CD4-positive, CD25-positive, alpha-beta regulatory T cell (primary cell): Measurements from ENCODE around the gene SHF. TPM values are rescaled to one million over a fixed set of nuclear protein-coding genes. Genes with fewer than 3 reads are reported as not detected.

Experiments
- ATAC-seq, 2 donors: fragments of 150-1000 bp; cut with Tn5 transposase; one replicate each; pipeline ENCODE4 v1.10.0; 2021; ENCODE audit warnings: low read depth in 2 of 2, moderate number of reproducible peaks in 2 of 2, moderate library complexity in 1 of 2
- DNase-seq, 3 donors: peaks; one replicate each; pipeline versions ENCODE4 v3.0.0 to v3.0.0-alpha.2; 2012 to 2022; ENCODE audit warnings: mixed read lengths in 1 of 3
- H3K27ac ChIP-seq: one replicate; pipeline ENCODE4 v1.7.0; 2013; ENCODE audit warnings: mild to moderate bottlenecking, low read length; ENCODE audit not compliant: insufficient read depth, poor library complexity, severe bottlenecking
- H3K27me3 ChIP-seq: one replicate; pipeline ENCODE4 v1.7.0; 2013; ENCODE audit warnings: low read length; ENCODE audit not compliant: control insufficient read depth, insufficient read depth
- H3K36me3 ChIP-seq: one replicate; pipeline ENCODE4 v1.7.0; 2013; ENCODE audit warnings: mild to moderate bottlenecking, low read length, moderate library complexity; ENCODE audit not compliant: control insufficient read depth, insufficient read depth
- H3K4me1 ChIP-seq: 2 replicates; pipeline ENCODE4 v1.7.0; 2013; ENCODE audit warnings: mild to moderate bottlenecking, low read length; ENCODE audit not compliant: insufficient read depth, control insufficient read depth, poor library complexity, severe bottlenecking
- H3K4me3 ChIP-seq: one replicate; pipeline ENCODE4 v1.7.0; 2013; ENCODE audit warnings: low read depth, mild to moderate bottlenecking, low read length, moderate library complexity
- H3K9me3 ChIP-seq, 2 experiments: 1 replicate in 1 of 2; 2 replicates in 1 of 2; pipeline ENCODE4 v1.7.0; 2013; ENCODE audit warnings: low read length in 2 of 2, mild to moderate bottlenecking in 1 of 2, moderate library complexity in 1 of 2; ENCODE audit not compliant: control insufficient read depth in 2 of 2
- H3K27ac Mint-ChIP-seq, 3 donors: one replicate each; pipeline ENCODE4 v1.8.0; 2020 to 2022; ENCODE audit warnings: mild to moderate bottlenecking in 3 of 3, mixed read lengths in 3 of 3, moderate library complexity in 2 of 3
- H3K27me3 Mint-ChIP-seq: one replicate; pipeline ENCODE4 v1.8.0; 2022; ENCODE audit warnings: mild to moderate bottlenecking, mixed read lengths
- H3K36me3 Mint-ChIP-seq: one replicate; pipeline ENCODE4 v1.8.0; 2020; ENCODE audit warnings: mixed read lengths
- H3K4me1 Mint-ChIP-seq, 4 donors: one replicate each; pipeline ENCODE4 v1.8.0; 2020 to 2022; ENCODE audit warnings: mixed read lengths in 4 of 4, mild to moderate bottlenecking in 1 of 4
- H3K4me3 Mint-ChIP-seq, 4 donors: one replicate each; pipeline ENCODE4 v1.8.0; 2020 to 2022; ENCODE audit warnings: mild to moderate bottlenecking in 4 of 4, mixed read lengths in 4 of 4, moderate library complexity in 3 of 4
- H3K9me3 Mint-ChIP-seq, 7 donors: one replicate each; pipeline ENCODE4 v1.8.0; 2020 to 2022; ENCODE audit warnings: mixed read lengths in 7 of 7, mild to moderate bottlenecking in 3 of 7, moderate library complexity in 2 of 7
- polyA plus RNA-seq, 4 donors: library from polyadenylated mRNA; unstranded; fragments of 300-500 nt; fragmentation: Illumina TruSeq; gene quantifications; one replicate each; pipeline ENCODE4 v1.2.3, GENCODE V29; 2021
- total RNA-seq: library from RNA; stranded (reverse); gene quantifications from one replicate; pipeline ENCODE4 v1.2.3, GENCODE V29; 2022

SHF gene
- total and polyA plus RNA-seq, 5 donors from 2014 or later: 0.87 to 3.3 (median 1.7) TPM

GRCh38 chr15:45203182-45203581 lies 15.4 kb upstream of the SHF start:
- Mint-ChIP-seq H3K4me1 (peaks cover 4 to 20% (median 9%) of the 10 kb centered on the region in 4 donors), H3K36me3 (no peaks in the 10 kb centered on the region), H3K4me3 (peak overlapping the region in 1 of 4 donors; percentile 75), H3K27me3 (peaks cover 39% of the 10 kb centered on the region), H3K27ac (peak overlapping the region in 1 of 3 donors; percentile 15), H3K9me3 (peaks cover 0 to 10% (median 0%) of the 10 kb centered on the region in 7 donors)
- Histone ChIP-seq H3K27ac (no peak overlapping the region), H3K4me1 (peaks cover 12% of the 10 kb centered on the region), H3K4me3 (no peak overlapping the region), H3K27me3 (peaks cover 5% of the 10 kb centered on the region), H3K9me3 (no peaks in the 10 kb centered on the region), H3K36me3 (no peaks in the 10 kb centered on the region)
- ATAC-seq (no peak), DNase-seq (no peak)

GRCh38 chr15:45201869-45202268 lies 14.1 kb upstream of the SHF start:
- peaks cover 32% of the 10 kb centered on the region for H3K27me3 Mint-ChIP-seq
- peaks cover 5 to 24% (median 10%) of the 10 kb centered on the region in 4 donors for H3K4me1 Mint-ChIP-seq
- Histone ChIP-seq H3K4me1 (peaks cover 12% of the 10 kb centered on the region), H3K36me3 (no peaks in the 10 kb centered on the region), H3K4me3 (no peak overlapping the region), H3K27me3 (peaks cover 4% of the 10 kb centered on the region), H3K27ac (no peak overlapping the region), H3K9me3 (no peaks in the 10 kb centered on the region)
- ATAC-seq (no peak), DNase-seq (no peak)
- H3K36me3 Mint-ChIP-seq: no peaks in the 10 kb centered on the region
- H3K27ac Mint-ChIP-seq: peak overlapping the region in 1 of 3 donors; percentile 15
- H3K9me3 Mint-ChIP-seq: peaks cover 0 to 10% (median 0%) of the 10 kb centered on the region in 7 donors
- no peak overlapping the region for H3K4me3 Mint-ChIP-seq

GRCh38 chr15:45201557-45201859 lies 13.7 kb upstream of the SHF start:
- Histone ChIP-seq H3K4me1 (peaks cover 12% of the 10 kb centered on the region), H3K9me3 (no peaks in the 10 kb centered on the region), H3K36me3 (no peaks in the 10 kb centered on the region), H3K27me3 (peaks cover 2% of the 10 kb centered on the region), H3K27ac (peak overlapping the region; percentile 94), H3K4me3 (peak overlapping the region; percentile 87)
- peaks cover 28% of the 10 kb centered on the region for H3K27me3 Mint-ChIP-seq
- H3K27ac Mint-ChIP-seq: no peak overlapping the region
- H3K4me1 Mint-ChIP-seq: peaks cover 5 to 24% (median 10%) of the 10 kb centered on the region in 4 donors
- H3K9me3 Mint-ChIP-seq: peaks cover 0 to 10% (median 0%) of the 10 kb centered on the region in 7 donors
- ATAC-seq (no peak), DNase-seq (no peak)
- no peak overlapping the region for H3K4me3 Mint-ChIP-seq
- H3K36me3 Mint-ChIP-seq: no peaks in the 10 kb centered on the region

GRCh38 chr15:45200799-45201556 lies 13.2 kb upstream of the SHF start:
- Mint-ChIP-seq H3K4me3 (no peak overlapping the region), H3K9me3 (peaks cover 0 to 10% (median 0%) of the 10 kb centered on the region in 7 donors), H3K36me3 (no peaks in the 10 kb centered on the region), H3K27ac (no peak overlapping the region), H3K27me3 (peaks cover 26% of the 10 kb centered on the region), H3K4me1 (peaks cover 5 to 24% (median 10%) of the 10 kb centered on the region in 4 donors)
- peak; percentile 8 to 11 for ATAC-seq
- Histone ChIP-seq H3K9me3 (no peaks in the 10 kb centered on the region), H3K4me1 (peaks cover 12% of the 10 kb centered on the region), H3K27me3 (no peaks in the 10 kb centered on the region), H3K27ac (peak overlapping the region; percentile 94), H3K36me3 (no peaks in the 10 kb centered on the region), H3K4me3 (peak overlapping the region; percentile 87)
- peak in 2 of 3 donors; percentile 47 to 81 for DNase-seq

GRCh38 chr15:45200001-45200798 lies 12.4 kb upstream of the SHF start:
- Mint-ChIP-seq H3K27ac (no peak overlapping the region), H3K9me3 (peaks cover 0 to 10% (median 0%) of the 10 kb centered on the region in 7 donors)
- peak; percentile 72 to 78 for ATAC-seq

GRCh38 chr15:45199136-45199810 lies 11.5 kb upstream of the SHF start:
- H3K27me3 ChIP-seq: no peaks in the 10 kb centered on the region
- H3K27me3 Mint-ChIP-seq: peaks cover 26% of the 10 kb centered on the region
- peaks cover 12% of the 10 kb centered on the region for H3K4me1 ChIP-seq
- H3K9me3 ChIP-seq: no peaks in the 10 kb centered on the region
- peak overlapping the region; percentile 94 for H3K27ac ChIP-seq
- peak overlapping the region in 1 of 3 donors; percentile 100 for H3K27ac Mint-ChIP-seq
- peak overlapping the region; percentile 89 for H3K4me3 ChIP-seq
- no peak overlapping the region for H3K4me3 Mint-ChIP-seq
- DNase-seq (peak; percentile 23 to 68 (median 57)), ATAC-seq (peak in 1 of 2 donors; percentile 0)
- H3K36me3 ChIP-seq: no peaks in the 10 kb centered on the region
- H3K4me1 Mint-ChIP-seq: peaks cover 5 to 21% (median 10%) of the 10 kb centered on the region in 4 donors
- H3K36me3 Mint-ChIP-seq: no peaks in the 10 kb centered on the region
- peaks cover 0 to 10% (median 0%) of the 10 kb centered on the region in 7 donors for H3K9me3 Mint-ChIP-seq

More at GRCh38 chr15:45200001-45200798, 12.4 kb upstream of the SHF start:
- Histone ChIP-seq H3K4me1 (peaks cover 12% of the 10 kb centered on the region), H3K27me3 (no peaks in the 10 kb centered on the region), H3K9me3 (no peaks in the 10 kb centered on the region), H3K27ac (peak overlapping the region; percentile 94), H3K36me3 (no peaks in the 10 kb centered on the region), H3K4me3 (peak overlapping the region; percentile 87)
- H3K27me3 Mint-ChIP-seq: peaks cover 26% of the 10 kb centered on the region
- H3K4me1 Mint-ChIP-seq: peaks cover 5 to 24% (median 10%) of the 10 kb centered on the region in 4 donors
- H3K36me3 Mint-ChIP-seq: no peaks in the 10 kb centered on the region
- H3K4me3 Mint-ChIP-seq: no peak overlapping the region
- peak; percentile 90 to 97 (median 97) for DNase-seq

- Mint-ChIP-seq H3K27ac (peak overlapping the region in 1 of 3 donors; percentile 100), H3K36me3 (no peaks in the 10 kb centered on the region), H3K9me3 (peaks cover 0 to 10% (median 0%) of the 10 kb centered on the region in 7 donors), H3K4me1 (peaks cover 5 to 21% (median 10%) of the 10 kb centered on the region in 4 donors), H3K4me3 (no peak overlapping the region), H3K27me3 (peaks cover 21% of the 10 kb centered on the region)
- H3K27me3 ChIP-seq: no peaks in the 10 kb centered on the region
- H3K27ac ChIP-seq: peak overlapping the region; percentile 94
- peaks cover 12% of the 10 kb centered on the region for H3K4me1 ChIP-seq
- H3K4me3 ChIP-seq: peak overlapping the region; percentile 89
- no peaks in the 10 kb centered on the region for H3K9me3 ChIP-seq
- peak; percentile 88 to 98 (median 98) for DNase-seq
- no peaks in the 10 kb centered on the region for H3K36me3 ChIP-seq
- ATAC-seq: peak; percentile 73 to 76
Measured at GRCh38 chr15:45198337-45199135, 10.8 kb upstream of the SHF start.
